ENCODE measurements around the gene AMBRA1.

The AMBRA1 gene

DNA sequence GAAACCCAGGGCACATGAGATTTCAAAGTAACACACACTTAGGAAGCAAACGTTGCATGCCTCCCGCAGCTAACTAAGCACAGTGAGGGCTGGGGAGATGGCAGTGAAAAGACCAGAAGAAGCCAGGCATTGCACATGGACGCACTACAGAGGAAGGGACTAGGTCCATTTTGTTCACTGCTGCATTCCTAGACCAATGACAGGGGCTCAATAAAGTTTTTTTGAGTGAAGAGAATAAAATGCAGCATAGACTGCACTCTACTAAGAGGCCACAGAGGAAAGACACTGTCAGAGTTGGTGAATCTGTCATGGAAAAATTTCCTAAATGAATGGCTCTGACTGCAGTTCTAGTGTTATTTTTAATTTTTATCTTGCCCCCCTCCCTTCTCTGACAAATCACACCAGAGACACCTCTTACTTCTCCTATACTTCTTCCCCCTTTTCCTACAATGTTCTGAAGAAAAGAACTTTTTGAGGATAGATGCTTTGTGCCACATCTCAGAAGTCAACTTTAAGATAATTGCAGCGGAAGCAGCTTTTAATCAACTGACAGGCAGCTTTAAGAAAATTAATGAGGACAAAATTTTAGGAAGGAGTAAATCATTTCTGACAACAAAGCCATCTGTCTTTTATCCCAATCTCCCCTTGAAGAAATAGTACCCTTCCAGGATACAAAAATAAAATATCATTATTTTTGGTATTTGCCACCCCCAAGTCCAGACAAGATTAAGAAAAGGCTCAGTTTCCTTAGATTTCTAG, 167.4 kb downstream of the AMBRA1 start:
- DNase-seq, result no peak

DNA sequence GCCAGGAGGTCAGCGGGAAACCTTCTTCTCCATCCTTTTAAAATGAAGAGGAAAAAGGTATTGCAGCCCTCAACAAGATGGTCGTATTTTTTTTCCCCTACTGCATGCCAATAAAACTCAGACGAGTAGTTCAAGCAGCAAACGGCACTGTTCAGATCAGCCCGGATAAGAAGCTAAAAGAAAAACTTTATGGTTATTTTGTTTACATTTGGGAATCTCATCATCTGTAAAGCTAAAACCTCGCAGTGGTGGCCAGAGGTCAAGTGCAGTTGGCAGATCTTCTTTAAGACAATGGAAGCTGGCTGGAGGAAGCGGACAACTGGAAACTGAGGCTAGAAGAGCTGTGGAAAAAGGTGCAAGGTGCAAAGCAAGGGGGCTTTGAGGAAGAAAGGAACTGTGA, 171.2 kb downstream of the AMBRA1 start:
- DNase-seq, result no peak

DNA sequence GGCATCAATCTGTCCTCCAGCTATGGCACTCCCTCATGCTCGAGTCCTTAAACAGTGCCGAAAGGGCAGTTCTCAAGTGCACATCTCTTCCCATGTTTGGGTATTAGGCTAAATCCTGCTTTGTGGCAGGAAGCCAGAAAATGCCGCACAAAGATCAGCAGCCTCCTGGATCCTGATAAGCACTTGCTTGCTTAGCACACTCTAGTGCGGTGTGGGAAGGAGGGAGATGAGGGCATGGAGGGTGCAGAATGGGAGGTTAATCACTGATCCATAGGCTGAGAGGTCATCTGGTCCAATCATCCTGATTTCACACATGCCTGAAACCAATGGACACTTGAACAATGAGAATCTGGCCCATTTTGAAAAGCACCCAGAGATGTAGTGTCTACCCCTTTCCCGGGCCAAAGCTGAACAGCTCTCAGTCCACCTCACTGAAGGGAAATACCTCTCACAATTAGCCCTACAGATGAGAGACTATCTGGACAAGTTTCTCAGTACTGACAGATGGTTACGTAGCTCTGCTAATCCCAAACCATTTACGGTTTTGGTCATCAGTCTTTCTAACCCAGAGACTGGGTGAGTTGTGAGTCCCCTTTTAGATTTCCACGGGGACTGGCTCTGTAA, 172.5 kb downstream of the AMBRA1 start:
- DNase-seq, result no peak

DNA sequence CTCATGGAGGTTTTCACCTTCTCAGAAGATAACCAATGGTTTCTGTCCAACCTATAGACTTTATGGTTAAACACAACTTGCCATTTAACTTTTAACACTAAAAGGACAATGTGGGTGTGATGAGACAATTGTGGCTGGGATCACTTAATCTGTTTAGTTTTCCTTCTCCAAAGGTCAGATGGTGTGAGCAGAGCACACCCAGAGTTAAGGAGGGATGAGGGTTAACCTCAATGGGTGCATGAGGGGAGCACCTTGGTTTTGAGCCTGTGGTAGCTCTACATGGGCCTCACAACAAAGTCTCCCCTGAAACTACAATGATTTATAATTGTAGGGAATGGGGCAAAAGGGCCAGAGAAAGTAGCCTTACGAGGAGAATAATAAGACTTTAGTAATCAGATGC, 173.3 kb downstream of the AMBRA1 start:
- DNase-seq, result no peak

DNA sequence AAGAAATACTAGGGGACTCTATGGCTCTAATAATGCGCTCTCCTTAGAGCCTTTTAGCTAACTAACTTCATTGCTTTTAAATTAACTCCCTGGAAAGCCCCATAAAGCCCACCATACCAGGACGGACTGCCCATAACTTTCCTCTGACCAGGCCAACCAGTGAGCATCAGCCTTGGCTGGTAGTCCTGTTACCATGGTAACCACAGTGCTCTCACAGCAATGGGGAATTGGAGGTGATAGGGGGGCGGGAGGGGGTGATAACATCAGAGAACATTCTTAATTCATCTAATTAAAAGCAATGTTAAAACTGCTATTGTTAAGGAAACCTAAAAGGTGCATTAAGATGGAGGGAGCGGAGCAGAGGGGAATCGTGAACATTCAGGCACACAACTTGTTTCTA, 175.1 kb downstream of the AMBRA1 start:
- no peak for DNase-seq

DNA sequence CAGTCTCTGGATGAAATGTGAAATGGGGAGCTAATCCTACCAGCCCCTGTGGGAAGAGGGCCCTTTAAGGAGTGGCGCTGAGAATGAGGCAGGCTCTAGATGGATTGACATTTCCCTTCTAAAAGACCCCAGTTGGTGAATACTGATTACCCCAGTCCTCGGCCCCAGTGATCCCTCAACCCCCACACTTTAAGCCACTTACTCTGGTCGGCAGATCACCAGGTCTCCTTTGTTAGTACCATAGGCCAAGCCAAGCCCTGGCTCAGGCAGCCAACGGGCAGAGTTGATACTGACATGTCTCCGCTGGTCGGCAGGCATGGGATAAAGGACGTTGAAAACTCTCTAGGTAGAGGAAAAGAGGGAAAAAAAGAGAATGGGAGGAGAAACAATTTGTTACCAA, 176.1 kb downstream of the AMBRA1 start:
- no peak for DNase-seq

DNA sequence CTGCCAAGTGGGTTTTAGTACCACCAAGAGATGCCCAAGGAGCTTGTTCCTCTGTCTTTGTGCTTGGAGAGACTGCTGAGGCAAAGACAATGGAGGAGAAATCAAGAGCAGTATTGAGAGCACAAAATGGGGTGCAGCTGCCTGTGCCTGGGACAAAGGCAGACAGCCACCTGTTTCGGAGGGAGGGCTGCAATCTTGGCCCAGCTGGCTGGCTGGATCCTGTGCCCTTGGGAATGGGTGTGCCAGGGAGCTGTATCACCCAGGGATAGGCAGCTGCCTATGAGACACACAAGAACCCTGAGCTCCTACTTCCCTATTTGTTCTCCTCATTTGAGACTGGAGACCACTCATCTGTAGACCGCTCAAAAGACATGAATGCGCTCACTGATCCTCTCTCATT, 178.9 kb downstream of the AMBRA1 start:
- no peak for DNase-seq

DNA sequence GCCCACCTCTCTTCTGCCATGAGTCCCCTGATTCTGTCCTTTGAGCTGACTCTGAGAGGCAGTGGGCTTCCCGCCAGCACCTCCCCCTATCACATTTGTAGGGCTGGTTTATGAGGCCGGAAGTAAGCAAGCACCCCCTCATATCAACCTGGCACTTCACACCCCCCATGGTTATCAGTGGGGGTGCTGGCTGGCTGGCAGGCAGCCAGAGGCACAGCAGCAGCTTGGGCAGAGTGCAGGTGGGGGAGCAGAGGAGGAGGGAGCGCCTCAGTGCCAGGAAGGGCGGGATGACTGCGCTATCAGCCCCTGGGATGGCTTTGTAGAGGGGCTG, 179.4 kb downstream of the AMBRA1 start:
- no peak for DNase-seq

DNA sequence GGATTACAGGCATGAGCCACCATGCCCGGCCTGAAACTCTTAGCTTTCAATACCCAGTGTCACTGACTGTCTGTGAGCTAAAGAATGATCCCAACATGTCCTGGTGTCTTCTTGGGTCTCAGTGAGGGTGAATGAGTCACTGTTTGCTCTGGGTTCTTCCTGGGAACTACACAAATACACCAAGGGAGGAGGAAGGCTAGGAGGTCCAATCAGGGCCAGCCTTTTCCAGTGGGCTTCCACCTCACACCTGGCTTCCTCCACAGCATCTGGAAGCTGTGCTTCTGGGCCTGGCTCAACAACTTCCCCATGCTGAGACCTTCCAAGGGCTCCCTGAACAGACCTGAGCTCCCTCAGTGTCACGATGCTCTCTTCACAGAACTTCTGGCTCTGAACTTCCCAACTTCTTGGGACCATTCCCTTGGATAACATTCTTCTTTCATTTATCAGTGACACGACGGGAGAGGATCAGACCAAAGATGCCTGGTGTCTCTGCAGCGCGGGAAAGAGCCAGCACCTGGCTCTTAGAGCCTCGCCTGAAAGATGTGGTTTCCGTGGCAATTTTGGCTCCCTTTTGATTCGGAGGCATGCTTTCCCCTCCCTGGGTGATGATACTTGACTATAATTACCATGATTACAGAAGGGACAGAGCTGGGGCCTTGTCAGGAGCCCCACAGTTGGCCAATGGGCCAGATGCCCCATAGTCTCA, 179.9 kb downstream of the AMBRA1 start:
- DNase-seq, result no peak

DNA sequence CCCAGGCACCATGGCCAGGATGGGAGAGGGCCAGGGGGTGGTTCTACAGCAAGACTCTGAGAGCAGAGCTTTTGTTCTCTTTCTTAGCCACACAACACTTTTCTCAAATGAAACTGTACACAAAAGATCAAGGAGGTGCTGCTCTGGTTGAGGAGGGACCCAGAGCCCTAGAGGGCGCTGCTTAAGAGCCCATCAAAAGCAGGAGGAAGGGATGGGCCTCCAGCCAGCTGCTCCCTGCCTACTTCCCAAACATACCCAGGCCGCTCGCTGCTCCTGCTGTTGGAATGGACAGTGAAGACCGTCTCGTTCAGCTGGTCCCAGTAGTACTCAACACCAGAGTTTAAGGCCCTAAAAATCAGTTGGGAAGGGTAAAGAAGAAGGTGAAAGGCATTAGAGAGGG, 183.8 kb downstream of the AMBRA1 start:
- DNase-seq, result no peak

DNA sequence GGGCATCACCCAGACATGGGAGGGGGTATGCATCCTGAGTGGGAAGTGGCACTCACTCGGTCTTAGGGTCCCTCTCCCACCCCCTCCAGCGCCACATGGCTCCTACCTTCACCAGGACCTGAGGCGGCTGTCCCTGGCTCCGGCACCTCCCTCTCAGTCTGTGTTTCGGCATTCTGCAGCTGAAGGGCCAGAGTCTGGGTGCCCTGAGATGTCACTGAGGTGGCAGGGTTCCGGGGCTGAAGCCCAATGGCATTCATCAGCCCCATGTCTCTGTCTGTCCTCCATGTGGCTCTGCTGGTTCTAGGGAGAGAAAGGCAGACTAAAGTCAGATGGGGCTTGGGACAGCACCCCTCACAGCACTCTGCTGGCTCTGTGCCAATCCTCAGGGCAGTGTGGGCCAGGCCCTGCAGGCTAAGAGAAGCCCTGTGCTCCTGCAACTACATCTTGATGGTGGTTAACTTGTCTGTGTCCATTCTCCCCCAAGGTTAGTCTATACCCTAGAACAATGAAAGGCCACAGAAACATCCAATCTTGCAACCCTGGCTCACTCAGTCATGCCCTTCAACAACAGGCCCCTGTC, 185.3 kb downstream of the AMBRA1 start:
- no peak for DNase-seq

DNA sequence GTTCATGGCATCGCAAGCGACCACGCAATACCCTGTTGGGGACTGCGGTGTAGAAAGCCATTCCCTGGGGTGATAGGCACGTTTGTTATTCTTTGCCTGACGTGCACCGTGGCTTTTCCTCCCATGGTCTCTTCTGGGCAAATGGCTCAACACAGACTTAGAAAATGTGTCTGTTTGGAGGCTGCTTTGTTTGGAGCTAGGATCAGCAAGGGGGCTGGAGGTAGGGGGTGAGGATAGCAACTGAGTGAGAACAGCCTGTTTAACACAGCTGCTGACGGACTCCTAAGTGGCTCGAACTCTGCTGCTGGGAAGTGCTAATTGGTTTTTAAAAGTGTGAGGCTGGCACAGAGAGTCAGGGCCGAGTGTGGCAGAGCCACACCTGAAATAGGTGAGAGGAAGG, 186.2 kb downstream of the AMBRA1 start:
- DNase-seq, result no peak

DNA sequence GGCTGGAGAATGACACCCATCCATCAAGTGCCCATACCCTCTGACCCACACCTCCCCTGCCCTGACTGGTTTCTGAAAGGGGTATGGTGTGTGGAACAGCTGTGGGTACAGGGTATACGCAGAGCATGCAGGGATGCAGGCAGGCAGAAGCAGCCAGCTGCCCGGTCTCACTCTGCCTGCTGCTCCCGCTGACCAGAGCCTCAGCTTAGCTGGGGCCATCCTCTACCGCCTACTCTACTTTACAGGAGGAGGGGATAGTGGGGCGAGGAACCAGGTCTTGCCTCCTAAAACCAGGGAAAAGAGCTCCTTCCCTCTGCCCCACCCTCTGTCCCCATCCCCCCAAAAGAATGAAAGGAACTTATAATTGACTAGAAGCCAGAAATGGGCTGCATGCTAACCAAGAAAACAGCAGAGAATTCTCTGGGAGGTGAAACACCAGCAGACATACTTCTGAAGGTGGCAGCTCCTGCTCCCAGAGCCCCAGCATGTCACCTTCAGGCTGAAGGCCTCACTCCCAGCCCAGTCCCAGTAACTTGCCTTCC, 189.3 kb downstream of the AMBRA1 start:
- no peak for DNase-seq

DNA sequence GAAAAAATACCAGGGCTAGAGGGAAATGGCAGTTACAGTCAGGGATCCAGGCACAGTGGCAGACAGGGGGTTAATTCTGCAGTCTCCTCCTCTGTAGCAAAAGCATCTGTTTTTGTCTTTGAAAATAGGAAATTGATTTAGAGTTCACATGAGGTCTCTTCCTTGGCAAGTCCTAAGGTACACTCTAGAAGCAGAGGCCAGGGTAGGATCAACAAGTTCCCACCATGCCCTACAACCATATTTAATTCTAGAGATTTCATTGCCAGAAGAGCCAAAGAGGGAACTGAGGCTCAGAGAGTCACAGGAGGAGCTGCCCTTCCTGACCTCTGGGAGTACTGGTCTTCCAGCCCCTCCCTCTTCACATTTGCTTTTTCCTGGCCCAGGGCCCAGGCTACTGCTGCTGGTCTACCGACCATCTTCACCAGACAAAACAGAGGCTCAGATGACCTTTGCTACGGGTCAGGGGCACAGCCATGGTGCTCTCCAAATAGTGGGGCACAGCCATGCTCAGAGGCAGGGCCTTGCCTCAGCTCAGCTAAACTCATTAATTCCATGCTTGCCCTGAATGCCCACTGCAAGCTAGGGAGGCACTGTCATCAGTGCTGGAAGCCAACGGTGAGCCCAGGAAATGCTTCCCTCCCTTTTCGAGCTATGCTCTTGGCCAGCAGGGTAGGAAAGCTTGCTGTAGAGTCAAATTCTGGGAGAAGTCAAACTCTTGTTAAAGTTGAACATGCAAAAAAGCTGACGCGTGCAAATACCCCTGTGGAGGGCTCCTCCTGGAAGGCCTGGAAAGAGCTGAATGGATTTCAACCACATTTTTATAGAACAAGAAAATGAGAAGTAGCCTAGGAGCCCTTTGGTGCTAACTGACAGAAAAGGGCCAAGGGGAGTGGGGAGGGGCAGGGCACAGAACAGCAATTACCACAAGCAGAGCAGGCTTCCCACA, 190.6 kb downstream of the AMBRA1 start:
- DNase-seq, result no peak

DNA sequence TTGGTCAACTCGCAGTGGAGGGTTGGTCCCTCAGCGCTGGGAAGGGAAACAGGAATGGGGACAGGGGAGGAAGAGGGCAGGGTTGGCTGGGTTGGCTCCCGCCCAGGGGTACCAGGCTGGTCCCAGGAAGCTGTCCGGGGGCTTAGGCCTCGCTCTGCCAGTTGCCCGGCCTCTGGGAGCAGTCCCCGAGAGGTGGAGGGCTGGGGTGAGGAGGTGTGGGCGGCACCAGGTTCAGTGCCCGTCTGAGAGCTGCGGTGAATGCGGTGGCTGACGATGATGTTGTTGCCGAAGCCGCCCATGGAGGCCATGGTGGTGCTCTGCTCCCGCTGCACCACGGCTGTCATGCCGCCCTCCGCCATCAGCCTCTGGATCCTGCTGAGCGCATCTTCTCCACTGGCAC, 196.3 kb downstream of the AMBRA1 start:
- no peak for DNase-seq

DNA sequence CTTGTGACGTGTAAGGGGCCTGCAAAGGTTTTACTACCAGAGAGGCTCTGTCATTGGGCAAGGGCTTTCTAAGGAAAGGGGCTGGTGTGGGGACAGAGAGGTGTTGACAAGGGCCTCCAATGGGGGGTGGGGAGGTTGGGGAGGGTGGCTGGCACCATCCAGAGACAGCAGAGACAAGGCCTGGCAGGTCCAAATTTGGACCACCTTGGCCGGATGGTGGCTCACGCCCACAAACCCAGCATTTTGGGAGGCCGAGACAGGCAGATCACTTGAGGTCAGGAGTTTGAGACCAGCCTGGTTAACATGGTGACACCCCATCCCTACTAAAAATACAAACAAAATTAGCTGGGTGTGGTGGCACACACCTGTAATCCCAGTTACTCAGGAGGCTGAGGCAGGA, 200.1 kb downstream of the AMBRA1 start:
- no peak for DNase-seq

DNA sequence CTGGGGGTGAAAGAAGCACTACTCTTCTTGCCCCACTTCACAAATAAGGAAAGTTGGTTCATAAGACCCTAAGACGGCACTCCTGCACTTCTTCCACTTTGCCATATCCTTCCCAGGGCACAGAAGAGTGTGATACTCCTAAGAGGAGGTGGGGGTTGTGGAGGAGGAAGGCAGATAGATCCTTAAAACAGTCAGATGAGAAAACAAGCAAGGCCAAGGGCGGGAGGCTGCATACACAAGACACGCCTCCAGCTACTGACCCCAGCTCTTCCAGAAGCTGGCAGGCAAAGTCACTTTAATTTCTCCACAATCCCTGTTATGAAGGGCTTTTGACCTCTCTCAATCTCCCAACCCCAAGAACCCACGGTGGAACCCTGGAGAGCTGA, 200.6 kb downstream of the AMBRA1 start:
- no peak for DNase-seq

DNA sequence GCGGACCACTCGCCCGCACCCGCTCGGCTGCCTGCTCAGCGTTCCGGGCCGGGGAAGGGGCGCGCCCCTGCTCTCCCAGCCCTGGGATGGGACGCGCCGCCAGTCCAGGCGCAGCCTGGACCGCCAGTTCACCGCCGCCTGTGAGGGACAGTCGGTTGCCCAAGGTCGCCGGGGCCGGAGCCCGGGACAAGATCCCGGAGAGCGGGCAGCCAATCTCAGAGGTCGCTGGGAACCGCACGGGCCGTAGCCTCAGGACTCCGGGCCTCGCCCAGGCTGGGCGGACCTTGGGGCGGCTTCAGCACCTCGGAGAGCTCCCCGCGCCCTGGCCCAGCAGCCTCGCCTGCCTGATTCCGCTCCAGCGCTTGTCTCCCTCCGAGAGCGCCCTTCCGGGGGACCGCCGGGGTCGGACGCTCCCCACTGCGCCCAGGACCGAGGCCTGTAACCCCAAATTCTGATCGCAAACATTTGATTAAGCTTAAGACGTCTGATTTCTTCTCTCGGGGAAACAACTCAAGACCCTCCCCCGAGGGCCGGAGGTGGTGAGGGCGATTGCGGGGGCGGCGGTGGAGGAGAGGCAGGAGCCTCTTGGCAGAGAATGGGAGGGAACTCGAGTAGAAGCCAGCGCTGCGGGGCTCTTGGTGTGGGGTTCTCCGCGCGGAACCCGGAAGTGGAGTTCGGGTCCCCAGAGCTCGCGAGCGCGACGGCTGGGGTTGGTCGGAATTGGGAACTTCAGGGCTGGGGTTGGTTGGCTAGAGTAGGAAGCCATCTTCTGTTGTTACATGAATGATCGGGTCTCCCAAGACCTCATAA, 201.2 kb downstream of the AMBRA1 start:
- DNase-seq, result peak; percentile 72

DNA sequence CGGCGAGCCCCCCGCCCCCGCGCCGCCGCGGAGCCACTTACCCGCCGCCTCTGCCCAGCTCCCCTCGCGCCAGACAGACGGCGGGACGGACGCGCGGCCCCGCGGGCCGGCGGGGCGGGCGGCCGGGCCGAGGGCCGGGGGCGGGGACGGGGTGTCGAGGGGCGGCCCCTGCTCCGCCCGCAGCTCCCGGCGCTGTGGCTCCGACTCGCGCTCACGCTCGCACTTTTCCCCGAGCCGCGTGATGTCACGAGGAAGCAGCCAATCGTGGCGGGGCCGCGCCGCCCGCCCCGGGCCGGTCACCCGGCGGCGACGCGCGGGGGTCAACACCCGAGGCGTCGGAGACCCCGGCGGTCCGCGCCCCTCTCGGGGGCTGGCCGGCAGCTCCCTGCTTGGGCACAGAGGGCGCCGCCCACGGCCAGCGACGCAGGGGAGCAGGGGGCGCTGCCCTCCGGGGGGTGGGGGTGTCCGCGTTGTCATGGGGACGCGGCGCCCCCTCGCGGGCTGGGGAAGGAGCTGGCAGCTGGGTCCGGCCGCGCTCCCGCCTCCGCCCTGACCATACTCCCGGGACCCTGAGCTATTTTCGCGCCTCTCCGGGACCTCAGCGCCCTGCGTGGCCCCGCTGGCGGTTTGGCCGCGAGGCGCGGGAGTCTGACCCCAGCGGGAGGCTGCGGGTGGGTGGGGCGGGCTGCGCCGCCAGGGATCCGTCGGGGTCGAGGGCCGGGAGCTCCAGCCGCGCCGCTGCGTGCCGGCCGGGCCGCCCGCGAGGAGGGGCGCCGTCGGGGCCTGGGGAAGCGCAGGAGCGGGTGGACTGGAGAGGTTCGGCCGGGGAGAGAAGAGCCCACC, 202.0 kb downstream of the AMBRA1 start, which contains the start of gene CHRM4:
TSS of gene CHRM4 (minus strand) at position 199 of the 843 bp plus-strand sequence. CDS start 5,219 bp downstream, outside the sequence.
- DNase-seq, result peak; percentile 26

DNA sequence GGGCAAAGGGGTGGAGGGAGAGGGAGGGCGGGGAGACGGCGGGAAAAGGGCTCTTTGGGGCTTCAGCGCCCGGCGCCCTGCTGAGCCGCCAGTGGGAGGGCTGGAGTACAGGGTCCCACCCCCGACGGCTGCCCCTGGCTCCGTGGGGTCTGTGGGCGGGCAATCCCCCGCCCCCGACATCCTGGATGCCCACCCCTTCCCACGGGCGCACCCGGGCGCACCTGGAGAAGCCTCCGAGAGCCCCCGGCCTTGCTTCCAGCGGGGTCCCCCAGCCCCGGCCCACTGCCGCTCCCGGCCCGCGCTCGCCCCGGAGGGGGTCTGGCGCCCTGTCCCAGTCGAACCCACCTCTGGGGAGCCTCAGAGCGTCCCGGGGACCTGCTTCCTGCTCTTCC, 202.6 kb downstream of the AMBRA1 start:
- no peak for DNase-seq

All from MV-4-11 (cell line).